Endothelial cell of umbilical vein (primary cell): ENCODE results near the gene ELP6. TPM values are rescaled to one million over a fixed set of nuclear protein-coding genes. Genes with fewer than 3 reads are reported as not detected.

Experiments
- BruUV-seq: library from RNA; stranded (reverse); fragments of 400-500 nt; replicated peaks from 2 replicates; lab custom pipeline; 2021; lab: Mats Ljungman, UMichigan
- CTCF ChIA-PET: fragments of 300-600, 350-600 bp; sonication (Branson Sonifier 250); formaldehyde crosslinking; loops from one replicate; lab custom pipeline; 2021; ENCODE audit warnings: antibody characterized with exemption, inconsistent platforms; lab: Charles Lee
- POLR2A ChIA-PET: fragments of 300-600, 350-600 bp; sonication (Branson Sonifier 250); formaldehyde crosslinking; loops from one replicate; lab custom pipeline; 2021; ENCODE audit warnings: antibody characterized with exemption, inconsistent platforms; lab: Charles Lee
- DNase-seq: peaks from one replicate; pipeline ENCODE4 v3.0.0-alpha.2; 2011; ENCODE audit warnings: low read depth, low spot score
- FAIRE-seq: peaks from 2 replicates; lab custom pipeline; 2011; peaks lifted over from hg19 to GRCh38; lab: Jason Lieb, UNC
- H2AFZ ChIP-seq: 2 replicates; pipeline ENCODE4 v1.6.0; 2012; ENCODE audit warnings: low read depth, low read length, control low read depth, inconsistent platforms
- H3K27ac ChIP-seq: 2 replicates; pipeline ENCODE4 v1.5.1; 2011; ENCODE audit warnings: low read depth, mild to moderate bottlenecking, control low read depth, low read length, moderate library complexity; ENCODE audit not compliant: insufficient read depth
- H3K27me3 ChIP-seq, 2 experiments: 2 replicates each; pipeline versions ENCODE4 v1.6.0 to v1.6.1; 2011; ENCODE audit warnings: low read length in 2 of 2, mixed read lengths in 1 of 2; ENCODE audit not compliant: control insufficient read depth in 2 of 2, insufficient read depth in 2 of 2
- H3K36me3 ChIP-seq, 2 experiments: 2 replicates in 1 of 2; 3 replicates in 1 of 2; pipeline ENCODE4 v1.5.1; 2011; ENCODE audit warnings: low read length in 2 of 2, mild to moderate bottlenecking in 1 of 2, moderate library complexity in 1 of 2; ENCODE audit not compliant: control insufficient read depth in 2 of 2, insufficient read depth in 2 of 2; ENCODE audit errors: extremely low read depth in 1 of 2
- H3K4me1 ChIP-seq: 3 replicates; pipeline ENCODE4 v1.5.1; 2011; ENCODE audit warnings: mild to moderate bottlenecking, low read length; ENCODE audit not compliant: control insufficient read depth, insufficient read depth; ENCODE audit errors: extremely low read depth
- H3K4me2 ChIP-seq: 2 replicates; pipeline ENCODE4 v1.6.1; 2011; ENCODE audit warnings: low read length, control low read depth, mixed read lengths; ENCODE audit not compliant: insufficient read depth
- H3K4me3 ChIP-seq, 3 experiments: fragments of 200-600 bp in 1 of 3; sonication (generic), shearing (Covaris generic) in 1 of 3; replicated peaks in 1 of 3; 2 replicates each; pipeline ENCODE4 v1.5.1; 2011 to 2016; ENCODE audit warnings: control low read depth in 3 of 3, low read length in 3 of 3, mild to moderate bottlenecking in 2 of 3, inconsistent platforms in 1 of 3, low read depth in 1 of 3, moderate library complexity in 1 of 3; ENCODE audit not compliant: insufficient read depth in 1 of 3
- H3K79me2 ChIP-seq: 2 replicates; pipeline ENCODE4 v1.6.0; 2012; ENCODE audit warnings: low read length, inconsistent platforms; ENCODE audit not compliant: control insufficient read depth, insufficient read depth
- H3K9ac ChIP-seq: replicated peaks from 2 replicates; pipeline ENCODE3; 2011; ENCODE audit warnings: low read length, control low read depth; ENCODE audit not compliant: insufficient read depth; ENCODE audit errors: extremely low read depth
- H3K9me1 ChIP-seq: replicated peaks from 3 replicates; pipeline ENCODE4 v1.6.0; 2011; ENCODE audit warnings: mild to moderate bottlenecking, low read length; ENCODE audit not compliant: control insufficient read depth, insufficient read depth; ENCODE audit errors: extremely low read depth
- H3K9me3 ChIP-seq: replicated peaks from 2 replicates; pipeline ENCODE4 v1.5.1; 2012; ENCODE audit warnings: low read length, inconsistent platforms; ENCODE audit not compliant: control insufficient read depth, insufficient read depth
- H4K20me1 ChIP-seq: replicated peaks from 2 replicates; pipeline ENCODE3; 2011; ENCODE audit warnings: mild to moderate bottlenecking, low read length; ENCODE audit not compliant: control insufficient read depth, insufficient read depth; ENCODE audit errors: extremely low read depth
- EZH2 ChIP-seq: IDR thresholded peaks from 2 replicates; pipeline ENCODE4 v1.6.1; 2012; ENCODE audit warnings: borderline replicate concordance, low read depth, mild to moderate bottlenecking, moderate library complexity, low read length, inconsistent platforms; ENCODE audit not compliant: severe bottlenecking
- FOS ChIP-seq: IDR thresholded peaks from 2 replicates; pipeline ENCODE4 v1.6.1; 2011; ENCODE audit warnings: mild to moderate bottlenecking, low read length, moderate library complexity, borderline replicate concordance; ENCODE audit not compliant: insufficient read depth
- GATA2 ChIP-seq: IDR thresholded peaks from 2 replicates; pipeline ENCODE4 v1.7.0; 2011; ENCODE audit warnings: low read depth, mild to moderate bottlenecking, moderate library complexity, mixed read lengths, low read length; ENCODE audit not compliant: insufficient read length, insufficient read depth
- JUN ChIP-seq: IDR thresholded peaks from 2 replicates; pipeline ENCODE4 v1.6.1; 2011; ENCODE audit warnings: borderline replicate concordance, low read depth; ENCODE audit not compliant: insufficient read length, insufficient read depth
- MYC ChIP-seq: IDR thresholded peaks from one replicate; pipeline ENCODE4 v1.6.1; 2011; ENCODE audit warnings: mild to moderate bottlenecking, low read depth, low read length
- POLR2A ChIP-seq: IDR thresholded peaks from 2 replicates; pipeline ENCODE4 v1.6.1; 2012; ENCODE audit warnings: low read depth, mild to moderate bottlenecking, control low read depth, low read length
- POLR2AphosphoS5 ChIP-seq: IDR thresholded peaks from 2 replicates; pipeline ENCODE4 v1.6.1; 2012; ENCODE audit warnings: low read depth, mild to moderate bottlenecking, control low read depth, low read length, moderate library complexity; ENCODE audit not compliant: insufficient read depth
- dilution Hi-C: fragments of 300-500 bp; cut with MboI; formaldehyde crosslinking; loops from one replicate; pipeline ENCODE4 v1.15.0; 2019; ENCODE audit warnings: low sequenced_read_pairs; ENCODE audit not compliant: extremely low pct_ligation_motif_present
- intact Hi-C: fragments of 100-400 bp; cut with micrococcal nuclease; formaldehyde crosslinking; loops from one replicate; pipeline ENCODE4 v1.10.0; 2022
- polyA plus RNA-seq, 4 experiments: library from polyadenylated mRNA; depleted of rRNA in 3 of 4; stranded (reverse) in 3 of 4; unstranded in 1 of 4; fragments of >200 nt; gene quantifications; 2 replicates each; pipeline versions ENCODE4 v1.2.1 to v1.2.3, GENCODE V29; 2011 to 2012; ENCODE audit warnings: missing spikeins in 1 of 4
- total RNA-seq: library from RNA; stranded (reverse); gene quantifications from 2 replicates; pipeline ENCODE4 v1.2.3, GENCODE V29; 2021
- TF ChIP-seq, protein P1 (sequence below), 2 donors: IDR thresholded peaks; 1 replicate in 1 of 2; 2 replicates in 1 of 2; pipeline ENCODE4 v1.5.1; 2011; ENCODE audit warnings: low read length in 2 of 2, mild to moderate bottlenecking in 2 of 2, moderate library complexity in 2 of 2, control low read depth in 1 of 2, inconsistent platforms in 1 of 2, low read depth in 1 of 2; ENCODE audit not compliant: insufficient read depth in 1 of 2; ENCODE audit errors: extremely low read depth in 1 of 2
- TF ChIP-seq, protein P2 (sequence below): IDR thresholded peaks from 2 replicates; pipeline ENCODE4 v1.6.1; 2011; ENCODE audit not compliant: insufficient read depth, insufficient read length

Gene ELP6
- total and polyA plus RNA-seq, 2 donors (not counting 3 experiments of a cell fraction or from before 2014, with no cell fraction given): 48.1 to 91.0 TPM

DNA sequence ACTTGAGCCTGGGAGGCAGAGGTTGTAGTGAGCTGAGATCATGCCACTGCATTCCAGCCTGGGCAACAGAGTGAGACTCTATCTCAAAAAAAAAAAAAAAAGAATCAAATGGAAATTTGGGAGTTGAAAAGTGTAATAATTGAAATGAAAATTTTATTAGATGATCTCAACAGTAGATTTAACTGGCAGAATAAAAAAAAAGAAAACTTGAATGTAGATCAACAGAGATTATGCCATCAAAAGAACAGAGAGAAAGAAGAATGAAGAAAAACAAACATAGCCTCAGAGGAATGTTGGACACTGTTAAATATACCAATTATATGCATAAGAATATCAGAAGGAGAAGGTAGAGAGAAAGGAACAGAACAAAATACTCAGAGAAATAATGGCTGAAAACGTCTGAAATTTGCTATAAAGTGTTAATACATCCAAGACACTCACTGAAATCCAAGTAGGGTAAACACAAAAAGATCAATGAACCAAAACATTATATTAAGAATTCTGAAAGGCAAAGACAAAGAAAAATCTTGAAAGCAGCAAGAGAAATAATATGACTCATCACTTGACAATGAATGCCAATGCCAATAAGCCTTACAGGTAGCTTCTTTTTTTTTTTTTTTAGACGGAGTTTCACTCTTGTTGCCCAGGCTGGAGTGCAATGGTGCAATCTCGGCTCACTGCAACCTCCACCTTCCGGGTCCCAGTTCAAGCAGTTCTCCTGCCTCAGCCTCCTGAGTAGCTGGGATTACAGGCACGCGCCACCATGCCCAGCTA is 14.6 kb upstream of the ELP6 start:
- no peak for TF ChIP-seq GATA2
- TF ChIP-seq, protein P1, sequence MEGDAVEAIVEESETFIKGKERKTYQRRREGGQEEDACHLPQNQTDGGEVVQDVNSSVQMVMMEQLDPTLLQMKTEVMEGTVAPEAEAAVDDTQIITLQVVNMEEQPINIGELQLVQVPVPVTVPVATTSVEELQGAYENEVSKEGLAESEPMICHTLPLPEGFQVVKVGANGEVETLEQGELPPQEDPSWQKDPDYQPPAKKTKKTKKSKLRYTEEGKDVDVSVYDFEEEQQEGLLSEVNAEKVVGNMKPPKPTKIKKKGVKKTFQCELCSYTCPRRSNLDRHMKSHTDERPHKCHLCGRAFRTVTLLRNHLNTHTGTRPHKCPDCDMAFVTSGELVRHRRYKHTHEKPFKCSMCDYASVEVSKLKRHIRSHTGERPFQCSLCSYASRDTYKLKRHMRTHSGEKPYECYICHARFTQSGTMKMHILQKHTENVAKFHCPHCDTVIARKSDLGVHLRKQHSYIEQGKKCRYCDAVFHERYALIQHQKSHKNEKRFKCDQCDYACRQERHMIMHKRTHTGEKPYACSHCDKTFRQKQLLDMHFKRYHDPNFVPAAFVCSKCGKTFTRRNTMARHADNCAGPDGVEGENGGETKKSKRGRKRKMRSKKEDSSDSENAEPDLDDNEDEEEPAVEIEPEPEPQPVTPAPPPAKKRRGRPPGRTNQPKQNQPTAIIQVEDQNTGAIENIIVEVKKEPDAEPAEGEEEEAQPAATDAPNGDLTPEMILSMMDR (IDR thresholded peaks at IDR 0.05; ENCODE audit: extremely low read depth in 1 of 2, insufficient read depth in 1 of 2, low read depth in 1 of 2, low read length in 2 of 2): no peak
- ChIA-PET POLR2A (no interaction called here), CTCF (interaction anchor here (1.1 kb wide), 1 partner anchor 30 kb away, joined by 3 read pairs; no protein-coding TSS in a partner anchor)
- Histone ChIP-seq H3K9me3 (no peaks in the 10 kb centered on the region), H4K20me1 (no peaks in the 10 kb centered on the region), H3K36me3 (no peaks in the 10 kb centered on the region), H3K9me1 (no peaks in the 10 kb centered on the region), H3K4me3 (no peak overlapping the region), H2AFZ (no peak overlapping the region), H3K79me2 (no peaks in the 10 kb centered on the region), H3K27me3 (no peaks in the 10 kb centered on the region), H3K4me1 (no peaks in the 10 kb centered on the region), H3K9ac (no peak overlapping the region), H3K27ac (no peak overlapping the region), H3K4me2 (no peak overlapping the region)
- DNase-seq (no peak), FAIRE-seq (no peak)
- BruUV-seq: no TSS peak
- dilution Hi-C loops: no loop called here
- intact Hi-C loops: no loop called here

GRCh38 chr3:47525617-47526016 is 12.1 kb upstream of the ELP6 start:
- intact Hi-C loops: no loop called here
- no peak for FAIRE-seq

More at GRCh38 chr3:47525617-47526016, 12.1 kb upstream of the ELP6 start:
- Histone ChIP-seq H3K79me2 (no peaks in the 10 kb centered on the region), H3K4me2 (no peak overlapping the region), H4K20me1 (no peaks in the 10 kb centered on the region), H2AFZ (no peak overlapping the region), H3K4me3 (no peak overlapping the region), H3K9me3 (no peaks in the 10 kb centered on the region), H3K9ac (no peak overlapping the region), H3K27me3 (no peaks in the 10 kb centered on the region), H3K27ac (no peak overlapping the region), H3K4me1 (no peaks in the 10 kb centered on the region), H3K36me3 (no peaks in the 10 kb centered on the region), H3K9me1 (no peaks in the 10 kb centered on the region)
- CTCF ChIA-PET: no interaction called here
- dilution Hi-C loops: no loop called here
- no TSS peak for BruUV-seq
- POLR2A ChIA-PET: no interaction called here
- TF ChIP-seq POLR2AphosphoS5 (no peak), GATA2 (no peak), MYC (no peak), POLR2A (no peak), FOS (no peak), EZH2 (no peak), JUN (no peak)
- TF ChIP-seq, protein P2, sequence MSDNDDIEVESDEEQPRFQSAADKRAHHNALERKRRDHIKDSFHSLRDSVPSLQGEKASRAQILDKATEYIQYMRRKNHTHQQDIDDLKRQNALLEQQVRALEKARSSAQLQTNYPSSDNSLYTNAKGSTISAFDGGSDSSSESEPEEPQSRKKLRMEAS: no peak
- TF ChIP-seq, protein P1 (IDR thresholded peaks at IDR 0.05; ENCODE audit: extremely low read depth in 1 of 2, insufficient read depth in 1 of 2, low read depth in 1 of 2, low read length in 2 of 2): no peak
- no peak for DNase-seq
